Measurements from ENCODE around the gene SESN1.

GRCh38 chr6:109075934-109076333 is 18.7 kb downstream of the SESN1 start:
- TF ChIP-seq CREB3 (tag; conservative IDR thresholded peaks at IDR 0.05; ENCODE audit: low read depth) (no peak), STAT5B (CRISPR knock-in tag; IDR thresholded peaks at IDR 0.05) (no peak), FOXP4 (CRISPR knock-in tag; IDR thresholded peaks at IDR 0.05; ENCODE audit: borderline replicate concordance) (no peak), TCF7 (IDR thresholded peaks at IDR 0.05; ENCODE audit: borderline replicate concordance) (no peak), NBN (IDR thresholded peaks at IDR 0.05; ENCODE audit: low read depth) (no peak), ZNF311 (CRISPR knock-in tag; IDR thresholded peaks at IDR 0.05) (no peak), JUN (IDR thresholded peaks at IDR 0.05; ENCODE audit: borderline replicate concordance, low read depth, low read length) (no peak), JUN (CRISPR knock-in tag; IDR thresholded peaks at IDR 0.05; ENCODE audit: borderline replicate concordance) (no peak), ZNF449 (CRISPR knock-in tag; IDR thresholded peaks at IDR 0.05) (no peak), RFX1 (IDR thresholded peaks at IDR 0.05) (no peak), ZNF830 (CRISPR knock-in tag; IDR thresholded peaks at IDR 0.05) (no peak), TEAD4 (IDR thresholded peaks at IDR 0.05; ENCODE audit: low read length) (no peak), TEAD4 (CRISPR knock-in tag; IDR thresholded peaks at IDR 0.05; ENCODE audit: borderline replicate concordance) (no peak), USF2 (CRISPR knock-in tag; IDR thresholded peaks at IDR 0.05) (no peak)
